GM21528 (cell line): ENCODE measurements around the gene RGMA.

Experiments used
- ATAC-seq: cut with Tn5 transposase; IDR thresholded peaks from one replicate; pipeline ENCODE4 v1.9.1; 2021; ENCODE audit warnings: mild to moderate bottlenecking, moderate library complexity; ENCODE audit not compliant: unreplicated experiment, low FRiP score

RGMA gene

DNA sequence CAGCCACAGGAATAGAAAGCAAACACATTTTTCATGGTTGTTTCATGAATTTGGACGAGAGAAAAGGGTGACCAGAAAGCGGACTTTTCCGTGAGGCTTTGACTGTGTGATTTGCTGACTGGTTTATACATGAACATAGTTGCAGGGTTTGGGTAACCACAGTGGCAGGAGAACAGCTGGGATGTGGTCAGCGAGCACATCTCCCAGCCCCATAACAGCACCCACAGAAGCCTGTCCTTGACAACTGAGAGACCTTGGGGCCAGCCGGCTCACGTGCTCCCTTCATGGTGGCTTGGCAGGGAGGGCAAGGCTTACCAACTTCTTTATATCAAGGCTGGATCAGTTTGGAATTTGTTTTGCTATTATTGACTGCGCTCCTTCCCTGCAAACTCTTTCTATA lies 13.2 kb upstream of the RGMA start:
- ATAC-seq, result no peak

DNA sequence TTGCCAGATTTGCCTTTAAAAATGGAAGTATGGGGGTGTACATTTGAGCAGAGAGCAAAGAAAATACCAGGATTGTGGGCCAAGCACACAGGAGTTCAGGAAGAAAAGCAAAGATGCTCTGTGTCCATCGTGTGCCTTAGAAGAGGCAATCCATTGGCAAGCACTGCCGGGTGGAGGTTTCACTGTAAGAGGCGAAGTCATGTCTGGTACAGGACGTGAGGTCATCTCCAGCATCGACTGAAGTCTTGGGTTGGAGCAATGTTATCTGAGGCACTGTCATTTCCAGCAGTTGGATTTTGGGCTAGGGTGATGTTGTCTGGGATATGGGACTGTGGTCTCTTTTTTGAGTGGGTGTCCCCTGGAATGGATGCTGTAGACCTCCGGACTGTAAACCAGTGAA lies 4.8 kb upstream of the RGMA start:
- ATAC-seq, result no peak

GRCh38 chr15:93091465-93091864 lies 2.5 kb upstream of the RGMA start:
- ATAC-seq, result no peak

- ATAC-seq, result no peak
Measured at GRCh38 chr15:93089727-93090305, 805 bp upstream of the RGMA start.

- peak; percentile 52 for ATAC-seq
Measured at GRCh38 chr15:93088200-93088980, 621 bp downstream of the RGMA start.

GRCh38 chr15:93087825-93088199 lies 1.2 kb downstream of the RGMA start:
- ATAC-seq, result peak; percentile 70

DNA sequence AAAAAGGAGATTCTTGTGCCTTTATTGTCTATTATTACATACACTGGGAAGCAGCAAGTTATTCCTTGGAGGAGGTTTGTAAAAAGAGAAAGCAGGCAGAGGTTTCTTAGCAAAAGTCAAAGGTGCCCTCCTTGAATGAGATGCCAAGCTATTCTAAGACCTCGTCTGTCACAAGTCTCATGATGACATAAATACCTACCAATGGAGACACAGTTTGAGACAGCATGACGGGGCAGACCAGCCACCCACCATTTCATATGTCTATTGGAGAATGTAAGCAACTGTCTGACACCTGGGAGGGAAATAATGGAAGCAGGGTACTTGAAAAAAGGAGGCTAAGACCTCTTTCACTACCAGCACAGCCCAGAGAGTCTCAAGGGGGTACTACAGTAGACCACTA lies 2.2 kb downstream of the RGMA start:
- no peak for ATAC-seq

GRCh38 chr15:93085692-93086091 lies 3.3 kb downstream of the RGMA start:
- no peak for ATAC-seq

DNA sequence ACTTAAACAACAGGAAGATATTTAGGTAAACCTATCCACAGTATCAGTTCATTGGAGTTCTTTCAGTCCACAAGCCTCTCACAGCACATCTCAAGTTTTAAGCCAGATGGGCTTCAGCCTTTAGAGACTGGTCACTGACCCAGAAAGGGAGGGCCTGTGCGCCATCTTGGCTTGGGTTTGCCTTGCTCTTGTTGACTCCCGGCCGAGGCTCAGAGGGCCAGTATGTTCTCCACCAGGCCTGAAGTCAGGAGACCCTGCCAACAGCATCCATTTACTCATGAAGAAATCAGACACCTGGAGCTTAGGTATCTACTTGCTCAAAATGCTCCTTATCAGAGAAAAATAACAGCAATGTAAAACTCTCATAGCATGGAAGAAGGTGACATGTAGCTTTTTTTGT lies 6.2 kb downstream of the RGMA start:
- no peak for ATAC-seq

DNA sequence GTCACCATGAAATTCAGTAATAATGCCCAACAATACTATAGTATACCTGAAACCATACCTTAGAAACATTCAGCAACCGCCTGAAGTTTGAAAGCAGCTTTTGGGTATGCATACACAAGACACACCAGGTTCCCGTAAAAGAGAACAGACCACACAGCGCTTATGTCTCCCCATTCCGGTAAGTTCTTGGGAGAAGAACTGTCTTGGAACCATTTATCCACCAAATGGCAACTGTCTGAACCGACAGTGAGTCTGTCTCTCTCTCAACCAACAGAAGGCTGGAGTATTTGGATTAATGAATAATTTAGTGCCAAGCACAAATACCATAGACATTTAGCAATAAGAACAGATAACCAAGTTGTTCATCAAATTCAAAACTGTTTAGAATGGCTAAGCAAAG lies 7.6 kb downstream of the RGMA start:
- ATAC-seq, result no peak

DNA sequence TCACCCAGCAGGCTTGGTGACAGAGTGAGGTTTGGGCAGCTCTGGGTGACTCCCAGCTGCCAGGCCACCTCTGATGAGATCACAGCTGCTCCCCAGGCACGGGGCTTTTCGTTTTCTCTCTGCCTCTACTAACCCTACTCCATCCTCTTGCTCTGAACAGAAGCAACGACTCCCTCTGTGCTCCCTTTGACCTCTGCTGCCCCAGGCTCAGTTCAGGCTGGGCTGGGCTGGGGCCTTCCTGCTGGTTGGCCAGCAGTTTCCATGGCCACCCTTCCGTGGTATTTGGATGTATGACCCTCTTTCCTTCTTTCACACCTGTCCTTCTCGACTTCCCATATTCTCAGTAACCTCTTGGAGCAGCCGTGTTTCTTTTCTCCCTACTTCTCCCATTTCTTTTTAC lies 8.6 kb downstream of the RGMA start:
- ATAC-seq, result no peak

DNA sequence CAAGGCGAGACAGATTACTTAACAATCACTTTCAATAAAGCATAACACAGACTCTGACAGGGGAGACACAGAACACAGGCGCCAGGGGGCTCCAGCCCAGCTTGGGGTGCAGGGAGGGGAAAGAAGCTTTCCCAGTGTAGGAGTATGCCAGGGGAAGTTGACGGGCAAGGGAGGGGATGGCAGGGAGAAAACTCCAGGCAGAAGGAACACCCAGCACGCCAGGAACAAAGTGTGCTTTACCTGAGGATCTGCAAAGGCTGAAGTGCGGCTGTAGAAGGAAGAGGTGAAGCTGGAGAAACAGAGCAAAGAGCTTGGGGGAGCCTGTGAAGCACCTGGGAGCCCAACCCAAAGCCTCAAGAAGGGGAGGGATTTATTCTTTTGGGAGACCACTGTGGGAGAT lies 12.1 kb downstream of the RGMA start:
- no peak for ATAC-seq

GRCh38 chr15:93076217-93076616 lies 12.8 kb downstream of the RGMA start:
- ATAC-seq, result no peak

- no peak for ATAC-seq
Measured at GRCh38 chr15:93074599-93074998, 14.4 kb downstream of the RGMA start.

DNA sequence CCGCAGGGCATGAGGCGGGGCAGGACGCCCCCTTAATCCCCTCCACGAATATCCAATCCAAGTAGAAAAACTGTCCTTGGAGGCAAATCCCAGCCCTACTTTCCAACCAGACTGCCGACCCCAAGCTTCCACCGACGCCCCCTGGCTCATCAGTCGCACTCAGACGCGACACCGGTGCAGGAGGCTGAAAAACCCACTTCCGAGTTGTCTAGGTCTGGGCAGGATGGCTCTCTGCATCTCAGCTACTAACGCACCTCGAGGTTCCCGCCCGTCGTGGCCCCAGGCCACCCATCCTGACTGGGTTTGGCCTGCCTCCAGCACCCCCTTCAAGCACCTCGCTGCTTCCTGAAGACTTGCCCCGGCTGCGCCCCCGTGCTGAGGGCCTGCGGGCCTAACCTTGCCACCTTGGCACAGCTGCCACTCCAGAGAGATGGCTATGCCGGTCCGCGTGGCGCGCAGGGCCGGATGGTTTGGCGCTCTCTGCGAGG lies 15.5 kb downstream of the RGMA start:
- ATAC-seq, result no peak

GRCh38 chr15:93072411-93073394 lies 16.3 kb downstream of the RGMA start:
- ATAC-seq, result no peak

- no peak for ATAC-seq
Measured at GRCh38 chr15:93072011-93072410, 17.0 kb downstream of the RGMA start.

- ATAC-seq, result no peak
Measured at GRCh38 chr15:93071469-93071936, 17.5 kb downstream of the RGMA start.

DNA sequence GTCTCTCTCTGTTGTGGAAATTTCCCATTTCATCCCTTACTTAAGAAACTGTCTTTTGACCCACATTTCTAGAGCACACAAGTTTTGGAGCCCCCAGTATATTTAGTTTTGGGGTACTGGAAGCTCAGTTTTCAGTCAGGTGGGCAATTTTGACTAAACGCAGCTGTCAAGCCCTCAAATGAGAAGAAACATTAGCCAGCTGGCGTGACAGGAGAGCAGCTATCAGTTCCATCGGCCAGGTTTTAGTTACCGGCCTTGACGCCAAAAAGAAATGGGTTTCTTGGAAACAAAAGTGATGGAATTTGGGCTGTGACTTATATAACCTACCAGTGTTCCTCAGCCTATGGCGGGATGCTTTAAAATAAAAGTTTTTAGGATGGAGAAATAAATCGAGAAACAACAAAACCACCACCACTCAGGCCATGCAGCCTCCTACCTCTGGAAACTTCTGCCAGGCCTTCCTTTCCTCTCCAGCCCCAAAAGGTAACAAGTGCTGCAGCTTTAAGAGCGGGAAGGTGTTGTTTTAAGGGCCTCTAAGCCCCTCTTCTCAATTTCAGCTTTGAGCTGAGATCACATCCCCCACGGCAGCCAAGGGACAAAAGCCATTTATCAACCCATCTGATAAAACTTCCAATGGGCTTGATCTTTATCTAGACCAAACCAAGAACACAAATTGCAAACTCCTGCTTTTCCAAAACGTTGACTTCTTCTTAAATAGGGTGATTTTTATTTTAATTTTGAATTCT lies 18.3 kb downstream of the RGMA start:
- ATAC-seq, result no peak

- ATAC-seq, result no peak
Measured at GRCh38 chr15:93070132-93070531, 18.9 kb downstream of the RGMA start.
